ENCODE results near the gene TAS2R8. TPM values are rescaled to one million over a fixed set of nuclear protein-coding genes. Genes with fewer than 3 reads are reported as not detected.

The TAS2R8 gene
- total RNA-seq, 1 donor from 2014 or later = not detected

DNA sequence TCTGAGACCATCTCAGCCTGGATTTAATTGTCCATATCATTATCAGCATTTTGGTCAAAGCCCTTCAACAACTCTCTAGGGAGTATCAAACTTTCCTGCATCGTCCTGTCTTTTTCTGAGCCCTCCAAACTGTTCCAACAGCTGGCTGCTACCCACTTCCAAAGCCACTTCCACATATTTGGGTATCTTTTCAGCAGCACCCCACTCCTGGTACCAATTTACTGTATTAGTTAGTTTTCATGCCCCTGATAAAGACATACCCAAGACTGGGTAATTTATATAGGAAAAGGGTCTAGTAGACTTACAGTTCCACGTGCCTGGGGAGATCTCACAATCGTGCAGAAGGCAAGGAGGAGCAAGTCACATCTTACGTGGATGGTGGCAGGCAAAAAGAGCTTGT, 50.9 kb downstream of the TAS2R8 start:
- no peak for DNase-seq (ENCODE audit: low read depth)

Other genes with a start within 250 kb of the TAS2R8 start
- gene MAGOHB, start 193.7 kb downstream of the TAS2R8 start, total RNA-seq = 19.4 and 24.0 TPM in 2 replicates
- gene STYK1, start 133.2 kb downstream of the TAS2R8 start, total RNA-seq = 3.7 and 3.8 TPM in 2 replicates
- gene YBX3, start 84.0 kb downstream of the TAS2R8 start, total RNA-seq = 202 and 228 TPM in 2 replicates
- gene TAS2R7, start 4.7 kb downstream of the TAS2R8 start, total RNA-seq = not detected in 2 replicates
- gene TAS2R9, start 2.9 kb upstream of the TAS2R8 start, total RNA-seq = not detected in 2 replicates
- 0.75 and 3.2 TPM in 2 replicates for gene TAS2R10, start 19.1 kb upstream of the TAS2R8 start, total RNA-seq
- 0.43 and 1.7 TPM in 2 replicates for gene PRR4, start 42.2 kb upstream of the TAS2R8 start, total RNA-seq
- 8.9 and 9.4 TPM in 2 replicates for gene PRH1, start 77.0 kb upstream of the TAS2R8 start, total RNA-seq
- gene TAS2R13, start 102.3 kb upstream of the TAS2R8 start, total RNA-seq = 0.94 and 1.2 TPM in 2 replicates
- gene PRH2, start 122.0 kb upstream of the TAS2R8 start, total RNA-seq = not detected in 2 replicates
- 0.99 and 2.5 TPM in 2 replicates for gene TAS2R14, start 132.0 kb upstream of the TAS2R8 start, total RNA-seq
- 0.62 and 1.5 TPM in 2 replicates for gene TAS2R50, start 179.6 kb upstream of the TAS2R8 start, total RNA-seq
- 0.68 and 2.1 TPM in 2 replicates for gene TAS2R20, start 191.0 kb upstream of the TAS2R8 start, total RNA-seq
- 1.7 and 2.0 TPM in 2 replicates for gene TAS2R19, start 215.3 kb upstream of the TAS2R8 start, total RNA-seq
- 0.99 and 2.2 TPM in 2 replicates for gene TAS2R31, start 224.1 kb upstream of the TAS2R8 start, total RNA-seq

All from myocyte (in vitro differentiated cells).